HG02642 (cell line): ENCODE data around the gene ABCC4.
A peak's percentile ranks its signal among the peaks of the same experiment; 100 is the strongest.

Experiments
- ATAC-seq: cut with Tn5 transposase; IDR thresholded peaks from one replicate; pipeline ENCODE4 v1.9.1; 2021; ENCODE audit warnings: mild to moderate bottlenecking; ENCODE audit not compliant: unreplicated experiment, poor library complexity

ABCC4 gene

GRCh38 chr13:95075506-95075905 is 225.7 kb downstream of the ABCC4 start:
- ATAC-seq: no peak

GRCh38 chr13:95074820-95075219 is 226.4 kb downstream of the ABCC4 start:
- ATAC-seq: no peak

- no peak for ATAC-seq
Observed at GRCh38 chr13:95073747-95074311, 227.4 kb downstream of the ABCC4 start.

- ATAC-seq: no peak
Observed at GRCh38 chr13:95067303-95067702, 233.9 kb downstream of the ABCC4 start.

GRCh38 chr13:95060014-95060519 is 241.2 kb downstream of the ABCC4 start:
- no peak for ATAC-seq

- ATAC-seq: no peak
Observed at GRCh38 chr13:95059306-95059705, 241.9 kb downstream of the ABCC4 start.

GRCh38 chr13:95058680-95059079 is 242.6 kb downstream of the ABCC4 start:
- no peak for ATAC-seq

GRCh38 chr13:95056266-95056665 is 245.0 kb downstream of the ABCC4 start:
- ATAC-seq: no peak

- ATAC-seq: peak; percentile 54
Observed at GRCh38 chr13:95050800-95051615, 250.2 kb downstream of the ABCC4 start.

- no peak for ATAC-seq
Observed at GRCh38 chr13:95049772-95050171, 251.5 kb downstream of the ABCC4 start.

GRCh38 chr13:95044452-95045205 is 256.6 kb downstream of the ABCC4 start:
- ATAC-seq: no peak

- ATAC-seq: no peak
Observed at GRCh38 chr13:95039415-95039814, 261.8 kb downstream of the ABCC4 start.

GRCh38 chr13:95038949-95039348 is 262.3 kb downstream of the ABCC4 start:
- ATAC-seq: no peak

- no peak for ATAC-seq
Observed at GRCh38 chr13:95035311-95036109, 265.7 kb downstream of the ABCC4 start.

- peak; percentile 67 for ATAC-seq
Observed at GRCh38 chr13:95033890-95034289, 267.4 kb downstream of the ABCC4 start.

GRCh38 chr13:95032121-95032520 is 269.1 kb downstream of the ABCC4 start:
- ATAC-seq: no peak

- ATAC-seq: no peak
Observed at GRCh38 chr13:95030821-95031343, 270.4 kb downstream of the ABCC4 start.

- ATAC-seq: no peak
Observed at GRCh38 chr13:95027638-95028037, 273.6 kb downstream of the ABCC4 start.

GRCh38 chr13:95025116-95025515 is 276.1 kb downstream of the ABCC4 start:
- ATAC-seq: no peak

GRCh38 chr13:95023405-95023804 is 277.8 kb downstream of the ABCC4 start:
- ATAC-seq: no peak
